DND-41 (cell line): ENCODE results near the gene ZNF638.

Experiments
- ATAC-seq: fragments of 200-7000 bp; cut with Tn5 transposase; 3 replicates; pipeline ENCODE4 v1.9.1; 2021; ENCODE audit warnings: low read depth; ENCODE audit not compliant: insufficient read depth
- DNase-seq: peaks from one replicate; pipeline ENCODE4 v3.0.0-alpha.2; 2020
- H2AFZ ChIP-seq: 2 replicates; pipeline ENCODE4 v1.6.0; 2012; ENCODE audit warnings: low read depth, low read length
- H3K27ac ChIP-seq: 2 replicates; pipeline ENCODE4 v1.5.1; 2012; ENCODE audit warnings: low read length, inconsistent platforms
- H3K27me3 ChIP-seq: fragments of 200-600 bp; sonication (generic); 2 replicates; pipeline ENCODE4 v1.6.0; 2012; ENCODE audit warnings: low read length, mild to moderate bottlenecking, inconsistent platforms; ENCODE audit not compliant: insufficient read depth, poor library complexity
- H3K36me3 ChIP-seq: 2 replicates; pipeline ENCODE4 v1.5.1; 2012; ENCODE audit warnings: low read length, inconsistent platforms; ENCODE audit not compliant: insufficient read depth
- H3K4me1 ChIP-seq: 2 replicates; pipeline ENCODE4 v1.5.1; 2012; ENCODE audit warnings: mild to moderate bottlenecking, low read length; ENCODE audit not compliant: insufficient read depth
- H3K4me2 ChIP-seq: 2 replicates; pipeline ENCODE4 v1.6.0; 2012; ENCODE audit warnings: mild to moderate bottlenecking, moderate library complexity, low read length, inconsistent platforms; ENCODE audit not compliant: insufficient read depth
- H3K4me3 ChIP-seq, 2 experiments: fragments of 200-600 bp in 1 of 2; shearing (Covaris generic) in 1 of 2; 2 replicates each; pipeline ENCODE4 v1.5.1; 2012 to 2016; ENCODE audit warnings: inconsistent platforms in 2 of 2, low read length in 2 of 2, mild to moderate bottlenecking in 2 of 2, low read depth in 1 of 2, moderate library complexity in 1 of 2
- H3K79me2 ChIP-seq: 2 replicates; pipeline ENCODE4 v1.6.0; 2012; ENCODE audit warnings: low read length, inconsistent platforms; ENCODE audit not compliant: insufficient read depth
- H3K9ac ChIP-seq: 2 replicates; pipeline ENCODE4 v1.6.0; 2012; ENCODE audit warnings: low read depth, mild to moderate bottlenecking, inconsistent platforms, low read length, moderate library complexity
- H3K9me3 ChIP-seq: 2 replicates; pipeline ENCODE4 v1.5.1; 2012; ENCODE audit warnings: low read length, moderate library complexity, mild to moderate bottlenecking, inconsistent platforms; ENCODE audit not compliant: insufficient read depth, severe bottlenecking
- H4K20me1 ChIP-seq: 2 replicates; pipeline ENCODE4 v1.6.0; 2012; ENCODE audit warnings: low read length; ENCODE audit not compliant: insufficient read depth
- CTCF ChIP-seq: IDR thresholded peaks from 2 replicates; pipeline ENCODE4 v1.5.1; 2012; ENCODE audit warnings: borderline replicate concordance, low read length, moderate library complexity, mild to moderate bottlenecking; ENCODE audit not compliant: poor library complexity, severe bottlenecking; ENCODE audit errors: extremely low read depth
- EZH2 ChIP-seq: IDR thresholded peaks from 3 replicates; pipeline ENCODE4 v1.6.1; 2012; ENCODE audit warnings: borderline replicate concordance, low read depth, mild to moderate bottlenecking, moderate library complexity, low read length, inconsistent platforms; ENCODE audit not compliant: severe bottlenecking

The ZNF638 gene

GRCh38 chr2:71360434-71360975 lies 28.9 kb downstream of the ZNF638 start:
- ATAC-seq (no peak), DNase-seq (no peak)
- Histone ChIP-seq H3K4me3 (no peak overlapping the region), H3K36me3 (peaks cover 98% of the 10 kb centered on the region), H2AFZ (no peak overlapping the region), H3K27ac (no peak overlapping the region), H3K27me3 (no peaks in the 10 kb centered on the region), H4K20me1 (peaks cover 57% of the 10 kb centered on the region), H3K4me1 (no peaks in the 10 kb centered on the region), H3K9me3 (no peaks in the 10 kb centered on the region), H3K79me2 (peaks cover 75% of the 10 kb centered on the region), H3K9ac (no peak overlapping the region), H3K4me2 (no peak overlapping the region)
- TF ChIP-seq EZH2 = no peak
- TF ChIP-seq CTCF = no peak

- Histone ChIP-seq H4K20me1 (peaks cover 51% of the 10 kb centered on the region), H3K9ac (no peak overlapping the region), H3K4me1 (no peaks in the 10 kb centered on the region), H3K27me3 (no peaks in the 10 kb centered on the region), H3K4me3 (no peak overlapping the region), H3K79me2 (peaks cover 64% of the 10 kb centered on the region), H3K27ac (no peak overlapping the region), H3K36me3 (peaks cover 98% of the 10 kb centered on the region), H3K4me2 (no peak overlapping the region), H2AFZ (no peak overlapping the region), H3K9me3 (no peaks in the 10 kb centered on the region)
- TF ChIP-seq EZH2 (no peak), CTCF (no peak)
- ATAC-seq (no peak), DNase-seq (no peak)
Measured at GRCh38 chr2:71361631-71362030, 30.0 kb downstream of the ZNF638 start.

DNA sequence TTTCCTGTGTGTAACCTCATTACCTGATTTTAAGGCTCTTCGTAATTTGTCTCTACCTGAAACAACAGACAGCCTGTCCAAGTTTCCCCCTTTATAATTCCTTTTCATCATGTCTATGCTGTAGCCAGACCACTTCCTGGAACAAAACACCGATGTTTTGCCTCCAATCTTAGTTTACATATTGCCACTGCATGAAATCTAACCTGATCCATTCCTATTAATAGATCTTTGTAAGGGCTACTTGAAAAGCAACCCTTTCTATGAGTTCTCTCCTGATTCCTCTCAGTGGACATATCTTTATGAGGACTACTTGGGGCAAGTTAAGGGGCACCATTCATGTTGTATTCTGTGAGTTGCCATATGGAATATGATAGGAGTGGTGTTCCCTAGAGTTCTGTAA lies 30.9 kb downstream of the ZNF638 start:
- Histone ChIP-seq H3K4me2 (no peak overlapping the region), H3K27me3 (no peaks in the 10 kb centered on the region), H3K36me3 (peaks cover 96% of the 10 kb centered on the region), H4K20me1 (peaks cover 45% of the 10 kb centered on the region), H3K9ac (no peak overlapping the region), H3K4me3 (no peak overlapping the region; a peak in 1 of 4 replicates), H2AFZ (no peak overlapping the region), H3K4me1 (no peaks in the 10 kb centered on the region), H3K79me2 (peaks cover 57% of the 10 kb centered on the region), H3K27ac (no peak overlapping the region), H3K9me3 (no peaks in the 10 kb centered on the region)
- ATAC-seq (no peak), DNase-seq (no peak)
- TF ChIP-seq CTCF (no peak), EZH2 (no peak)

DNA sequence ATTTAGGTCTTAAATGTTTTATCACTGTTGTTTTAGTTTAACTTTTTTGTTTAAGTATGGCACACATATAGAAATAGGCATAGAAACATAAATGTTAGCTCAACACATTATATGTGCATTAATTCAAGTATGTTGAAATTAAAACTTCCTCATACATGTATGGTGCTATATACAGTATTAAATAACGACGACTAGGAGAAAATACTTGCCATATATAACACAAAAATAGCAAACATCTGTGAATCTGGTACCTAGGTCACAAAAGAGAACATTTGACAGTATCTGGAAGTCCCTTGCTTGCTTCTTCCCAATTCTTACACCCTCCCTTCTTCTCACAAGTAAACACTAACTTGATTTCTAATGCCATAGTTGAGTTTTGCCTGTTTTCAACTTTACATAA lies 38.4 kb downstream of the ZNF638 start:
- Histone ChIP-seq H3K9me3 (no peaks in the 10 kb centered on the region), H3K9ac (no peak overlapping the region), H3K4me1 (no peaks in the 10 kb centered on the region), H4K20me1 (peaks cover 10% of the 10 kb centered on the region), H3K4me2 (no peak overlapping the region), H2AFZ (no peak overlapping the region), H3K79me2 (peaks cover 17% of the 10 kb centered on the region), H3K4me3 (no peak overlapping the region), H3K27ac (no peak overlapping the region), H3K27me3 (no peaks in the 10 kb centered on the region), H3K36me3 (peaks cover 90% of the 10 kb centered on the region)
- ATAC-seq = no peak
- DNase-seq = no peak
- no peak for TF ChIP-seq CTCF
- TF ChIP-seq EZH2 = no peak
